PC-3 (cell line): ENCODE data around the gene TFRC. TPM values are rescaled to one million over a fixed set of nuclear protein-coding genes. Genes with fewer than 3 reads are reported as not detected.
"Not testable (repeated sequence)": the region's sequence is repeated elsewhere in the genome, so short reads cannot be mapped to it uniquely, and the experiment has no call there.

Source experiments
- ATAC-seq: fragments of 200-7000 bp; cut with Tn5 transposase; 2 replicates; pipeline ENCODE4 v1.9.1; 2020; ENCODE audit warnings: mild to moderate bottlenecking, moderate library complexity
- BruUV-seq: library from RNA; stranded (reverse); fragments of 400-500 nt; replicated peaks from 2 replicates; lab custom pipeline; 2021; lab: Mats Ljungman, UMichigan
- CTCF ChIA-PET: fragments of 300-600 bp; sonication (Branson Sonifier 250); formaldehyde crosslinking; loops from one replicate; lab custom pipeline; 2022; ENCODE audit warnings: antibody characterized with exemption; lab: Charles Lee
- POLR2A ChIA-PET: fragments of 300-600 bp; sonication (Branson Sonifier 250); formaldehyde crosslinking; loops from one replicate; lab custom pipeline; 2022; ENCODE audit warnings: antibody characterized with exemption; ENCODE audit not compliant: unreplicated experiment; lab: Charles Lee
- DNase-seq: peaks from one replicate; pipeline ENCODE4 v3.0.0-alpha.2; 2015
- H2AFZ ChIP-seq: fragments of 300-600 bp; sonication (generic); 2 replicates; pipeline ENCODE4 v1.6.0; 2016; ENCODE audit warnings: antibody characterized with exemption, low read length
- H3F3A ChIP-seq: fragments of 300-600 bp; sonication (generic); one replicate; pipeline ENCODE4 v1.6.0; 2017; ENCODE audit warnings: antibody characterized with exemption, low read length, control low read depth, mild to moderate bottlenecking; ENCODE audit not compliant: unreplicated experiment
- H3K27ac ChIP-seq: fragments of 300-600 bp; sonication (generic); 2 replicates; pipeline ENCODE4 v1.5.1; 2016; ENCODE audit warnings: mild to moderate bottlenecking, low read length
- H3K27me3 ChIP-seq: fragments of 300-600 bp; sonication (generic); 2 replicates; pipeline ENCODE4 v1.6.1; 2016; ENCODE audit warnings: low read length, mixed read lengths
- H3K36me3 ChIP-seq: fragments of 300-600 bp; sonication (generic); 2 replicates; pipeline ENCODE4 v1.6.1; 2016; ENCODE audit warnings: low read depth, mixed run types, low read length, mixed read lengths
- H3K4me1 ChIP-seq: fragments of 300-600 bp; sonication (generic); 2 replicates; pipeline ENCODE4 v1.5.1; 2016; ENCODE audit warnings: low read length; ENCODE audit not compliant: insufficient read depth
- H3K4me2 ChIP-seq: fragments of 300-600 bp; sonication (generic); 2 replicates; pipeline ENCODE4 v1.6.0; 2016; ENCODE audit warnings: low read length
- H3K4me3 ChIP-seq: fragments of 300-600 bp; sonication (generic); 2 replicates; pipeline ENCODE4 v1.5.1; 2016; ENCODE audit warnings: mild to moderate bottlenecking, low read length, mixed read lengths
- H3K79me2 ChIP-seq: fragments of 300-600 bp; sonication (generic); 2 replicates; pipeline ENCODE4 v1.6.1; 2017; ENCODE audit warnings: low read length, mixed read lengths
- H3K9ac ChIP-seq: fragments of 300-600 bp; sonication (generic); 2 replicates; pipeline ENCODE4 v1.6.0; 2016; ENCODE audit warnings: mild to moderate bottlenecking, low read length
- H3K9me2 ChIP-seq: fragments of 300-600 bp; sonication (generic); replicated peaks from 2 replicates; pipeline ENCODE4 v1.6.1; 2016; ENCODE audit warnings: mixed run types, low read length, mixed read lengths
- H3K9me3 ChIP-seq: fragments of 300-600 bp; sonication (generic); 2 replicates; pipeline ENCODE4 v1.6.1; 2016; ENCODE audit warnings: low read length, mixed read lengths
- H4K20me1 ChIP-seq: fragments of 300-600 bp; sonication (generic); 2 replicates; pipeline ENCODE4 v1.6.1; 2016; ENCODE audit warnings: low read length, mixed read lengths
- CTCF ChIP-seq: fragments of 300-600 bp; sonication (generic); conservative IDR thresholded peaks from 2 replicates; pipeline ENCODE4 v1.5.1; 2017; ENCODE audit warnings: antibody characterized with exemption, low read depth, mild to moderate bottlenecking, low read length
- EZH2 ChIP-seq: fragments of 300-600 bp; sonication (generic); IDR thresholded peaks from one replicate; pipeline ENCODE4 v1.6.1; 2017; ENCODE audit warnings: antibody characterized with exemption, mild to moderate bottlenecking, low read length; ENCODE audit not compliant: unreplicated experiment
- EZH2phosphoT487 ChIP-seq: fragments of 300-600 bp; sonication (generic); IDR thresholded peaks from 2 replicates; pipeline ENCODE4 v1.6.1; 2018; ENCODE audit warnings: mild to moderate bottlenecking, antibody characterized with exemption, low read length, borderline replicate concordance
- intact Hi-C: fragments of 100-400 bp; cut with micrococcal nuclease; formaldehyde crosslinking; loops from 2 replicates; pipeline ENCODE4 v1.9.0; 2023
- total RNA-seq: library from RNA; depleted of rRNA; stranded (reverse); fragments of >200 nt; gene quantifications from 2 replicates; pipeline ENCODE4 v1.2.3, GENCODE V29; 2014

The TFRC gene
- total RNA-seq, 1 experiment from 2014 or later: 287 TPM

- ChIA-PET CTCF (no interaction called here), POLR2A (interaction anchor here (0.5 kb wide), 1 partner anchor 201 kb away, joined by 3 read pairs; no protein-coding TSS in a partner anchor)
- Histone ChIP-seq H3K9me3 (no peaks in the 10 kb centered on the region), H3K27me3 (no peaks in the 10 kb centered on the region), H4K20me1 (no peaks in the 10 kb centered on the region), H3K4me2 (no peak overlapping the region), H3K4me1 (peaks cover 8% of the 10 kb centered on the region; the same call in 1 of the 2 replicates), H3F3A (no peaks in the 10 kb centered on the region), H3K4me3 (no peak overlapping the region), H2AFZ (no peak overlapping the region), H3K9ac (no peak overlapping the region), H3K9me2 (no peaks in the 10 kb centered on the region), H3K36me3 (no peaks in the 10 kb centered on the region), H3K27ac (no peak overlapping the region), H3K79me2 (no peaks in the 10 kb centered on the region)
- peak; percentile 40 for DNase-seq
- intact Hi-C loops: no loop called here
- TF ChIP-seq EZH2phosphoT487 (no peak), EZH2 (no peak), CTCF (no peak)
- peak; percentile 24; the same call in 1 of the 2 replicates for ATAC-seq
- BruUV-seq: no TSS peak
Observed at GRCh38 chr3:196108075-196108743, 26.3 kb upstream of the TFRC start.

- not testable (repeated sequence) for H3K9me2 ChIP-seq
Observed at GRCh38 chr3:196104707-196105106, 22.8 kb upstream of the TFRC start.

GRCh38 chr3:196098365-196098980 lies 16.6 kb upstream of the TFRC start:
- H3K79me2 ChIP-seq, H3K9me2 ChIP-seq, BruUV-seq, H3F3A ChIP-seq, H3K27me3 ChIP-seq, ATAC-seq, H3K9me3 ChIP-seq, DNase-seq, H4K20me1 ChIP-seq, H3K27ac ChIP-seq, H3K4me1 ChIP-seq, H3K4me2 ChIP-seq, H3K9ac ChIP-seq, H3K36me3 ChIP-seq, H3K4me3 ChIP-seq, CTCF ChIA-PET, POLR2A ChIA-PET, H2AFZ ChIP-seq, intact Hi-C loops: not testable (repeated sequence)

More at GRCh38 chr3:196104707-196105106, 22.8 kb upstream of the TFRC start:
- DNase-seq, H3K27ac ChIP-seq, H3K36me3 ChIP-seq, intact Hi-C loops, H3F3A ChIP-seq, BruUV-seq, H3K4me3 ChIP-seq, H3K9me3 ChIP-seq, H3K27me3 ChIP-seq, CTCF ChIA-PET, ATAC-seq, H2AFZ ChIP-seq, H3K79me2 ChIP-seq, H3K9ac ChIP-seq, H4K20me1 ChIP-seq, H3K4me2 ChIP-seq, POLR2A ChIA-PET, H3K4me1 ChIP-seq: not testable (repeated sequence)
